CD4-positive, alpha-beta T cell treated with Interleukin-21 for 1 hour (primary cell): ENCODE measurements around the gene SLC7A1.
A peak's percentile ranks its signal among the peaks of the same experiment; 100 is the strongest.

ENCODE experiments used
- DNase-seq: peaks from one replicate; pipeline ENCODE4 v3.0.0-alpha.2; 2020

The SLC7A1 gene

DNA sequence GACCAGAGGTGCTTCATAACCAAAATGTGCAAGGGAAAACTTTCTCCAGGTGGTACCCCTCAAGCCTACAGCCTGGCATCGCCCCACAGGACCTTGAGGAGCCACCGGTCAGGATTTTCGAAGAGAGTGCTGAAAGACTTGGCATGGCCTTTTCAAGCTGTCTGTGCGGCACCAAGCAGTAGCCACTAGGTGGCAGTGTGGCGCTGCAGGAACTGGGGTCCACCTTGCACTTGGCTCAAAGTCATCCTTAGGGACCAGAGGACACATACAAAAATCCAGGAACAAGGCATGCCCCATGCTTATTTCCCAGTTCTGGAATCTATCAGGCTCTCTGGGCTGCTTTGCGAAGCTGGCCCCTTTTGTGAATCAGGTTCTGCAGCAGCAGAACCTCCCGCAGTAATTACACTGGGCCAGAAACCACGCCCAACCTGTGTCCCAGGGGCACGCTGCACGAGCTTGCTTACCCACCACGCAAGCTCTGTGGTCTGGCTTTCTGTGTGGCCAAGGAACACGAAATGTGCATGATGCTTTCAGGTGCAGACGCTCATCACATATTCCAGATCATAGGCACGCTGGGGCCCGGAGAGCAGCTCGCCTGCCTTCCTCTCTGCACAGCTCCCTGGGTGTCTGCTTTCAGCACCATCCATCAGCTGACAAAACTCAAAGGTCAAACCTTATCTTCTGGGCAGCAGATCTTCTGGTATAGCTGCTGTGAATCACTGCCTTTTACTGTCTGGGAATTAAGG is 87.2 kb downstream of the SLC7A1 start:
- DNase-seq: peak; percentile 70

GRCh38 chr13:29507356-29507755 is 88.1 kb downstream of the SLC7A1 start:
- no peak for DNase-seq

GRCh38 chr13:29505950-29506349 is 89.5 kb downstream of the SLC7A1 start:
- DNase-seq: no peak

- DNase-seq: no peak
Measured at GRCh38 chr13:29505511-29505910, 90.0 kb downstream of the SLC7A1 start.

GRCh38 chr13:29504691-29505090 is 90.8 kb downstream of the SLC7A1 start:
- DNase-seq: no peak

GRCh38 chr13:29503041-29503837 is 92.2 kb downstream of the SLC7A1 start:
- DNase-seq: no peak

- no peak for DNase-seq
Measured at GRCh38 chr13:29502391-29503008, 93.0 kb downstream of the SLC7A1 start.

GRCh38 chr13:29501674-29502073 is 93.8 kb downstream of the SLC7A1 start:
- DNase-seq: no peak

DNA sequence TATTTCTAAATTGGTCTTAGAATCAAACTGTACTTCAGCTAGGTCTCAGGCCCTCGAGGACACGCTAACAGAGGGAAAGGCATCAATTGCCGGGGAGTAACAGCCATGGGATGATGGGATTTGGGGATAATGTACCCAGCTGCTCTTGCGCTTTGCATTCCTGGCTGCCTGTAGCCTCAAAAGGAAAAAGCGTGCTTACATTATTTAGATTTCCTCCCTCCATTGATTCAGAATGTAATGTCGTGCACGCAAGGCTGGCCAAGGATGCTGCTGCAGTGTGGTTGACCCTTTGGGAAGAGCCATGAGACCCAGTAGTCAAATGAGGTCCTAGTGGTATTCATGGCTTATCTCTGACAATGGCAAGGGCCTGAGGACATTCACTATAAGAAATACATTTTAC is 95.1 kb downstream of the SLC7A1 start:
- no peak for DNase-seq

- DNase-seq: no peak
Measured at GRCh38 chr13:29499506-29500165, 95.9 kb downstream of the SLC7A1 start.

GRCh38 chr13:29498426-29499040 is 97.0 kb downstream of the SLC7A1 start:
- no peak for DNase-seq

GRCh38 chr13:29497137-29497654 is 98.3 kb downstream of the SLC7A1 start:
- DNase-seq: no peak

- no peak for DNase-seq
Measured at GRCh38 chr13:29496241-29496712, 99.2 kb downstream of the SLC7A1 start.

GRCh38 chr13:29494520-29494919 is 101.0 kb downstream of the SLC7A1 start:
- no peak for DNase-seq

DNA sequence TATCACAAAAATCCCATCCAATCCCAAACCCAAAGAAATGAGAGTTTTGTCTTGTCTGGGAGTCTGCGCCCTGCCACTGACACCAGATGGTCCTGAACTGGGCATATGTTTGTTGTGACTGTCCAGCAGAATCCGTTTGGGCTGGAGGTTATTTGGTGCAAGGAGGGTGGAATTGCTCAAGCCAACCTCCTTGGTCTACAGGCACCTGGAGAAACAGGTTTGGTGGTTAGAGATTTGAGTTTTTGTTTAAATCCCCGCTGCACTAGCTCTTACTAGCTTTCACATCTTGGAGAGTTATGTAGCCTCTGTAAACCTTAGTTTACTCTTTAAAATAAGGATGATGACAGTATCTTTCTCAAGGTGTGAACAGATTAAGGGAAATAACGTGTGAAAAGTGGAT is 101.7 kb downstream of the SLC7A1 start:
- DNase-seq: no peak

DNA sequence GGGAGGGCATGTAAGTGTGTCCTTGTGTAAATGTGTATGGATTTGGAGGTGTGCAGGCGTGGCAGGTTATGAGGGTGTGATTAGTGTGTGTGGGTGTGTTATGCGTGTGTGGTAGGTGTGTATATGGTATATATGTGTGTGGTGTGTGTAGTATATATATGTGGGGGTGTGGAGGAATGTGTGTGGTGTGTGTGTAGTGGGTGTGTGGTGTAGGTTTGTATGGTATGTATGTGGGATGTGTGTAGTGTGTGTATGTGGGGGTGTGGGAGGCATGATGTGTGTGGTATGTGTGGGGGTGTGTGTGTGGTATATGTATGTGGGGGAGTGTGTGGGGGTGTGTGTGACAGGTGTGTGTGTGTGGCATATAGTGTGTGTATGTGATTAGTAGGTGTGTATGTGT is 104.2 kb downstream of the SLC7A1 start:
- DNase-seq: no peak

DNA sequence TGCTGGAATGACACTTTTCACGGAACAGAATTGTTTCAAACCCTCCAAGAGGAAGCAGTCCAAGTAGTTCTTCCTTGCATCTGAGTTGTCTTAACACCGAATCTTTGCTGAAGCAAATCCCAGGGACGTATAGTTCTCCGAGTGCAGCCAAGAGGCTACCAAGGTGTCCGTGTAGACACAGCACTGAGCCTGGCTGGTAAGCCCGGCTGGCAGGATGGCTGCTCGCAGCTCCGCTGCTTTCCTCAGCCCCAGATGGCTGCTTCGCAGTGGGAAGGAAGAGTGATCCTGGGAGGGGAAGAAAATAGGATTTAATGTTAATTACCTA is 105.0 kb downstream of the SLC7A1 start:
- no peak for DNase-seq

- DNase-seq: no peak
Measured at GRCh38 chr13:29489650-29490560, 105.6 kb downstream of the SLC7A1 start.

DNA sequence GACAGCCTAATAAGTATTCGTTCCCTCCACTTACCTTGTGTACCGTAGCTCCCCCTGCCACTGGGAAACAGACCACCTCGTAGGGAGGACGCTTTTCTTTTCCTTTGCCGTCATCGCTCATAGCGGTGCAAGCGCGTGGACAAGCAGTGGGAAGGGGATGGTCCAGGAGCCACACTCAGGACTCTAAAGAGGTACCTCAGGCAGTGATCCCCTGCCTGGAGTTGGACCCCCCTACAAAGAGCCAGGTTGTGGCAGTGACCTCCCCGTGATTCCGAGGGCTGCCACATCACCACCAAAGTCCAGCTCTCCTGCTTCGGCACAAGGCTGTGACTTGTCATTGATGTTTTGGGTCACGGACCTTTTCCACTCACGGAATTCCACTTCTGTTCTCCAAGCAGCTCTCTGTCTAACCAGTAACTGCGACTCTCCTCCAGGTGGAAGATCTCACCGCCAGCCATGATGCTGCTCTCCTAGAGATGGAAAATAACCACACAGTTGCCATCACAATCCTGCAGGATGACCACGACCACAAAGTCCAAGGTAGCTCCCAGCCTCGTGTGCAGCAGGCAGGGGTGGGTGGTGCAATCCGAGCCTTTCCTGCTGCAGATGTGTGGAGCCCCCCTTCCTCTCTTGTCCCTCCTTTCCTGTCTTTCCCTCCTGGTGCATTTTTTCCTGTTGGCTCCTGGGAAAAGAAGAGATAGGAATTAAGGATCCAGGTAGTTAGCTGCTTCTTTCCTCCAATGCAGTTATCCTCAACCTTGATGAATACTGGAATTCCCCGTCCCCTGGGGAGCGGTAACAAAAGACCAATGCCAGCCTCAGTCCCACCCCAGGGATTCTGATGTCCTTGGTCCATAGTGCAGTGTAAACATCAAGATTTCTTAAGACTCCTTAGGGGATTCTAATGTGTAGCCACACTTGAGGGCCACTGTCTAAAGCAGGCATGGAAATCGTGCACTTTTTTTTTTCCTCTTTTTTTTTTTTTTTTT is 107.7 kb downstream of the SLC7A1 start:
- no peak for DNase-seq

- DNase-seq: no peak
Measured at GRCh38 chr13:29486551-29486950, 108.9 kb downstream of the SLC7A1 start.
